Neural progenitor cell (in vitro differentiated cells): ENCODE data around the gene LRRC49. TPM values are rescaled to one million over a fixed set of nuclear protein-coding genes. Genes with fewer than 3 reads are reported as not detected.

Source experiments
- DNase-seq: peaks from one replicate; pipeline ENCODE4 v3.0.0-alpha.2; 2016; ENCODE audit warnings: low spot score
- H2AFZ ChIP-seq: fragments of 200-600 bp; sonication (generic); replicated peaks from 2 replicates; pipeline ENCODE4 v1.6.1; 2016; ENCODE audit warnings: antibody characterized with exemption
- H3F3A ChIP-seq: fragments of 200-600 bp; sonication (generic); 2 replicates; pipeline ENCODE4 v1.6.1; 2016; ENCODE audit warnings: antibody characterized with exemption, low read depth
- H3K27ac ChIP-seq: fragments of 200-600 bp; sonication (generic); 2 replicates; pipeline ENCODE4 v1.5.1; 2016; ENCODE audit warnings: mild to moderate bottlenecking
- H3K27me3 ChIP-seq: fragments of 200-600 bp; sonication (generic); 2 replicates; pipeline ENCODE4 v1.6.1; 2016; ENCODE audit warnings: mild to moderate bottlenecking, moderate library complexity
- H3K36me3 ChIP-seq: fragments of 200-600 bp; sonication (generic); 2 replicates; pipeline ENCODE4 v1.5.1; 2016
- H3K4me1 ChIP-seq: fragments of 200-600 bp; sonication (generic); 2 replicates; pipeline ENCODE4 v1.6.1; 2016; ENCODE audit warnings: mixed run types
- H3K4me2 ChIP-seq: fragments of 200-600 bp; sonication (generic); 2 replicates; pipeline ENCODE4 v1.6.1; 2016
- H3K4me3 ChIP-seq: fragments of 200-600 bp; sonication (generic); 2 replicates; pipeline ENCODE4 v1.5.1; 2016
- H3K79me2 ChIP-seq: fragments of 200-600 bp; sonication (generic); 2 replicates; pipeline ENCODE4 v1.6.1; 2016; ENCODE audit warnings: low read depth
- H3K9ac ChIP-seq: fragments of 200-600 bp; sonication (generic); 2 replicates; pipeline ENCODE4 v1.6.1; 2016
- H3K9me3 ChIP-seq: fragments of 200-600 bp; sonication (generic); 2 replicates; pipeline ENCODE4 v1.5.1; 2016; ENCODE audit warnings: low read depth
- H4K20me1 ChIP-seq: fragments of 200-600 bp; sonication (generic); 2 replicates; pipeline ENCODE4 v1.6.1; 2016; ENCODE audit warnings: low read depth
- H3K27ac Mint-ChIP-seq: 3 replicates; pipeline ENCODE4 v1.8.0; 2021; ENCODE audit warnings: mixed read lengths
- H3K27me3 Mint-ChIP-seq: 2 replicates; pipeline ENCODE4 v1.8.0; 2022; ENCODE audit warnings: low read depth, mild to moderate bottlenecking, inconsistent platforms, moderate library complexity, mixed read lengths; ENCODE audit not compliant: insufficient read depth
- H3K36me3 Mint-ChIP-seq: 3 replicates; pipeline ENCODE4 v1.8.0; 2021; ENCODE audit warnings: mixed read lengths
- H3K4me1 Mint-ChIP-seq: 3 replicates; pipeline ENCODE4 v1.8.0; 2021; ENCODE audit warnings: mixed read lengths
- H3K4me3 Mint-ChIP-seq: 3 replicates; pipeline ENCODE4 v1.8.0; 2021; ENCODE audit warnings: mild to moderate bottlenecking, moderate library complexity, mixed read lengths
- H3K9me3 Mint-ChIP-seq: 3 replicates; pipeline ENCODE4 v1.8.0; 2020; ENCODE audit warnings: mixed read lengths
- CTCF ChIP-seq: fragments of 200-600 bp; sonication (generic); IDR thresholded peaks from 2 replicates; pipeline ENCODE4 v1.5.1; 2017; ENCODE audit warnings: antibody characterized with exemption, mild to moderate bottlenecking
- EZH2 ChIP-seq: fragments of 200-600 bp; sonication (generic); IDR thresholded peaks from 2 replicates; pipeline ENCODE4 v1.6.1; 2017; ENCODE audit warnings: antibody characterized with exemption, mild to moderate bottlenecking, moderate library complexity
- EZH2phosphoT487 ChIP-seq: fragments of 200-600 bp; sonication (generic); IDR thresholded peaks from 2 replicates; pipeline ENCODE4 v1.6.1; 2017; ENCODE audit warnings: antibody characterized with exemption
- total RNA-seq: library from RNA; depleted of rRNA; stranded (reverse); fragments of >200 nt; gene quantifications from 2 replicates; pipeline ENCODE4 v1.2.3, GENCODE V29; 2015; ENCODE audit warnings: low replicate concordance

LRRC49 gene
- total RNA-seq, 1 donor from 2014 or later = 62.4 TPM

- TF ChIP-seq CTCF (no peak), EZH2 (no peak), EZH2phosphoT487 (no peak)
- H3K36me3 Mint-ChIP-seq = peaks cover 2% of the 10 kb centered on the region
- no peaks in the 10 kb centered on the region for H3K4me1 ChIP-seq
- H3F3A ChIP-seq = no peaks in the 10 kb centered on the region
- no peaks in the 10 kb centered on the region for H4K20me1 ChIP-seq
- no peak overlapping the region for H3K9ac ChIP-seq
- peaks cover 4% of the 10 kb centered on the region for H3K9me3 Mint-ChIP-seq
- no peaks in the 10 kb centered on the region for H3K79me2 ChIP-seq
- H3K27me3 ChIP-seq = no peaks in the 10 kb centered on the region
- no peak overlapping the region for H3K27ac Mint-ChIP-seq
- no peaks in the 10 kb centered on the region for H3K4me1 Mint-ChIP-seq
- no peaks in the 10 kb centered on the region for H3K9me3 ChIP-seq
- DNase-seq = no peak
- H3K27me3 Mint-ChIP-seq = no peaks in the 10 kb centered on the region
- H3K36me3 ChIP-seq = no peaks in the 10 kb centered on the region
- no peak overlapping the region for H3K4me3 Mint-ChIP-seq
- H3K4me3 ChIP-seq = no peak overlapping the region
- H2AFZ ChIP-seq = no peak overlapping the region
- no peak overlapping the region for H3K27ac ChIP-seq
- no peak overlapping the region for H3K4me2 ChIP-seq
These were observed 16.6 kb upstream of the LRRC49 start for GRCh38 chr15:70876011-70876410.

GRCh38 chr15:70876683-70877082, 15.9 kb upstream of the LRRC49 start:
- no peak for TF ChIP-seq EZH2phosphoT487
- TF ChIP-seq EZH2 = no peak
- TF ChIP-seq CTCF = no peak
- no peaks in the 10 kb centered on the region for H3K36me3 ChIP-seq
- H3K4me3 ChIP-seq = no peak overlapping the region
- no peak for DNase-seq
- no peaks in the 10 kb centered on the region for H3K27me3 ChIP-seq
- no peaks in the 10 kb centered on the region for H3K9me3 ChIP-seq
- H3K4me1 ChIP-seq = no peaks in the 10 kb centered on the region
- Mint-ChIP-seq H3K27ac (no peak overlapping the region), H3K36me3 (peaks cover 2% of the 10 kb centered on the region), H3K9me3 (peaks cover 3% of the 10 kb centered on the region), H3K4me1 (no peaks in the 10 kb centered on the region), H3K27me3 (no peaks in the 10 kb centered on the region), H3K4me3 (no peak overlapping the region)
- no peaks in the 10 kb centered on the region for H4K20me1 ChIP-seq
- H3K79me2 ChIP-seq = no peaks in the 10 kb centered on the region
- no peak overlapping the region for H3K4me2 ChIP-seq
- H2AFZ ChIP-seq = no peak overlapping the region
- no peaks in the 10 kb centered on the region for H3F3A ChIP-seq
- H3K27ac ChIP-seq = no peak overlapping the region
- H3K9ac ChIP-seq = no peak overlapping the region

- Histone ChIP-seq H3K4me1 (no peaks in the 10 kb centered on the region), H3K4me2 (no peak overlapping the region), H3F3A (no peaks in the 10 kb centered on the region), H3K9me3 (no peaks in the 10 kb centered on the region), H3K27ac (no peak overlapping the region), H3K9ac (no peak overlapping the region), H3K79me2 (no peaks in the 10 kb centered on the region), H3K4me3 (no peak overlapping the region), H2AFZ (no peak overlapping the region), H4K20me1 (no peaks in the 10 kb centered on the region), H3K27me3 (no peaks in the 10 kb centered on the region), H3K36me3 (no peaks in the 10 kb centered on the region)
- no peak for DNase-seq
- no peaks in the 10 kb centered on the region for H3K4me1 Mint-ChIP-seq
- H3K36me3 Mint-ChIP-seq = no peaks in the 10 kb centered on the region
- no peak for TF ChIP-seq EZH2phosphoT487
- no peak for TF ChIP-seq CTCF
- no peak for TF ChIP-seq EZH2
- no peaks in the 10 kb centered on the region for H3K9me3 Mint-ChIP-seq
- H3K4me3 Mint-ChIP-seq = no peak overlapping the region
- no peaks in the 10 kb centered on the region for H3K27me3 Mint-ChIP-seq
- H3K27ac Mint-ChIP-seq = no peak overlapping the region
These were observed 13.2 kb upstream of the LRRC49 start for GRCh38 chr15:70879401-70879800.
